ENCODE results near the gene BPIFB6.

BPIFB6 gene

GRCh38 chr20:33034901-33035492, 3.5 kb downstream of the BPIFB6 start:
- TF ChIP-seq TCF12 (IDR thresholded peaks at IDR 0.05; ENCODE audit: low read depth) (no peak), RAD21 (IDR thresholded peaks at IDR 0.05; ENCODE audit: low read depth) (no peak), ZBTB7A (IDR thresholded peaks at IDR 0.05; ENCODE audit: low read depth) (no peak), CEBPB (IDR thresholded peaks at IDR 0.05) (no peak), TEAD4 (IDR thresholded peaks at IDR 0.05) (no peak), FOXM1 (IDR thresholded peaks at IDR 0.05; ENCODE audit: borderline replicate concordance, low read depth) (no peak), NFIC (IDR thresholded peaks at IDR 0.05) (no peak), REST (IDR thresholded peaks at IDR 0.05; ENCODE audit: low read depth) (no peak), YY1 (IDR thresholded peaks at IDR 0.05; ENCODE audit: low read depth) (no peak), EGR1 (IDR thresholded peaks at IDR 0.05) (no peak), USF1 (IDR thresholded peaks at IDR 0.05) (no peak), TAF1 (IDR thresholded peaks at IDR 0.05; ENCODE audit: low read depth) (no peak), CREB1 (IDR thresholded peaks at IDR 0.05; ENCODE audit: low read depth) (no peak), MAX (IDR thresholded peaks at IDR 0.05) (no peak)

GRCh38 chr20:33037456-33037855, 6.0 kb downstream of the BPIFB6 start:
- TF ChIP-seq ZBTB7A (IDR thresholded peaks at IDR 0.05; ENCODE audit: low read depth) = no peak
- TF ChIP-seq FOXM1 (IDR thresholded peaks at IDR 0.05; ENCODE audit: borderline replicate concordance, low read depth) = no peak
- no peak for TF ChIP-seq TAF1 (IDR thresholded peaks at IDR 0.05; ENCODE audit: low read depth)
- no peak for TF ChIP-seq USF1 (IDR thresholded peaks at IDR 0.05)
- no peak for TF ChIP-seq MAX (IDR thresholded peaks at IDR 0.05)
- TF ChIP-seq NFIC (IDR thresholded peaks at IDR 0.05) = no peak
- no peak for TF ChIP-seq TEAD4 (IDR thresholded peaks at IDR 0.05)
- no peak for TF ChIP-seq EGR1 (IDR thresholded peaks at IDR 0.05)
- no peak for TF ChIP-seq YY1 (IDR thresholded peaks at IDR 0.05; ENCODE audit: low read depth)
- no peak for TF ChIP-seq REST (IDR thresholded peaks at IDR 0.05; ENCODE audit: low read depth)
- no peak for TF ChIP-seq RAD21 (IDR thresholded peaks at IDR 0.05; ENCODE audit: low read depth)
- TF ChIP-seq CEBPB (IDR thresholded peaks at IDR 0.05) = no peak
- TF ChIP-seq TCF12 (IDR thresholded peaks at IDR 0.05; ENCODE audit: low read depth) = no peak

GRCh38 chr20:33038243-33038642, 6.8 kb downstream of the BPIFB6 start:
- TF ChIP-seq USF1 (IDR thresholded peaks at IDR 0.05) (no peak), REST (IDR thresholded peaks at IDR 0.05; ENCODE audit: low read depth) (no peak), TCF12 (IDR thresholded peaks at IDR 0.05; ENCODE audit: low read depth) (no peak), EGR1 (IDR thresholded peaks at IDR 0.05) (no peak), FOXM1 (IDR thresholded peaks at IDR 0.05; ENCODE audit: borderline replicate concordance, low read depth) (no peak), CREB1 (IDR thresholded peaks at IDR 0.05; ENCODE audit: low read depth) (no peak), EP300 (IDR thresholded peaks at IDR 0.05; ENCODE audit: borderline replicate concordance) (no peak), ZBTB7A (IDR thresholded peaks at IDR 0.05; ENCODE audit: low read depth) (no peak), TEAD4 (IDR thresholded peaks at IDR 0.05) (no peak), NFIC (IDR thresholded peaks at IDR 0.05) (no peak)

GRCh38 chr20:33042430-33042829, 11.0 kb downstream of the BPIFB6 start:
- no peak for TF ChIP-seq FOXM1 (IDR thresholded peaks at IDR 0.05; ENCODE audit: borderline replicate concordance, low read depth)
- no peak for TF ChIP-seq YY1 (IDR thresholded peaks at IDR 0.05; ENCODE audit: low read depth)
- TF ChIP-seq TAF1 (IDR thresholded peaks at IDR 0.05; ENCODE audit: low read depth) = no peak
- no peak for TF ChIP-seq EP300 (IDR thresholded peaks at IDR 0.05; ENCODE audit: borderline replicate concordance)
- no peak for TF ChIP-seq MAX (IDR thresholded peaks at IDR 0.05)
- no peak for TF ChIP-seq TEAD4 (IDR thresholded peaks at IDR 0.05)
- no peak for TF ChIP-seq CEBPB (IDR thresholded peaks at IDR 0.05)
- TF ChIP-seq REST (IDR thresholded peaks at IDR 0.05; ENCODE audit: low read depth) = no peak
